Renal cortical epithelial cell (primary cell): Measurements from ENCODE around the gene PARP1. TPM values are rescaled to one million over a fixed set of nuclear protein-coding genes. Genes with fewer than 3 reads are reported as not detected.
A peak's percentile ranks its signal among the peaks of the same experiment; 100 is the strongest.
"Not testable (repeated sequence)": the region's sequence is repeated elsewhere in the genome, so short reads cannot be mapped to it uniquely, and the experiment has no call there.

ENCODE experiments used
- DNase-seq: peaks from one replicate; pipeline ENCODE4 v3.0.0-alpha.2; 2011; ENCODE audit warnings: low read depth
- total RNA-seq: library from RNA; depleted of rRNA; stranded (reverse); fragments of >200 nt; gene quantifications from 2 replicates; pipeline ENCODE4 v1.2.3, GENCODE V29; 2014

PARP1 gene
- total RNA-seq, 1 donor from 2014 or later = 127 TPM

DNA sequence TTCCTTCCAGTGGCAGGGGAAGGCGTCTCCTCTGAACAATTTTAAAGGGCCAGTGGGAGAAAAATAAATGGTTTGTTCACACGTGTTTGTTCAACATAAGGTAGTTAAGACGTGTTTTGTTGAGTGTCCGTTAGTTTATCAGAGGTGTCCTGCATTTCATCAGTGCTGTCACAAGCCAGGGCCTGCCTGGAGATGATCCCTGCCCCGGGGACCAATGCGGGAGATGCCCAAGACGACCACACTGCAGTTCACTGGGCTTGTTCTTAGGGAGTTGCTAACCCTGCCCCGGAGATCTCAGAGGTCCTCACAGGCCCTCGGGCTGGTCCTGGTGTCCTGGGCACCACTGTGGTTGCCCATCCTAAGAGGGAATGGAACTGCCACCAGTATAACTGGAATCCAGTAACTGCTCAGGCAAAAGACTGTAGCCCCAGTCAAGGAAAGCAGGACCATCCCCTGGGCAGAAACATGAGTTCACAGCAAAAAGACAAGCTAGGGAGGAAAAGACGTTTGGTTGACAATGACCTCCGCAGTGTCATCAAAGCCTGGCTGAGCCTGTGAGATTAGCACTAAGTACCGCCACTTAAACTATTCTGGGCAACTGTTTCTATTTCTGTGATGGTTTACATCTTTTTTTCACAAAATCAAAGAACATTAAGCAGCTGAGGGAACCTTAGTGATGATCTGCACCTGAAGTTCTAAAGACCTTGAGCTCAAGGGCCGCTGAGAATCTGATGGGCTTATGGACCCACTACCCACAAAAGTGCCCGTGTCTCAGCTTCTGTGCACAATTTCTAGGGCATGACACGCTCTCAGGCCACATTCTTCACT is 54.0 kb downstream of the PARP1 start:
- DNase-seq = no peak

DNA sequence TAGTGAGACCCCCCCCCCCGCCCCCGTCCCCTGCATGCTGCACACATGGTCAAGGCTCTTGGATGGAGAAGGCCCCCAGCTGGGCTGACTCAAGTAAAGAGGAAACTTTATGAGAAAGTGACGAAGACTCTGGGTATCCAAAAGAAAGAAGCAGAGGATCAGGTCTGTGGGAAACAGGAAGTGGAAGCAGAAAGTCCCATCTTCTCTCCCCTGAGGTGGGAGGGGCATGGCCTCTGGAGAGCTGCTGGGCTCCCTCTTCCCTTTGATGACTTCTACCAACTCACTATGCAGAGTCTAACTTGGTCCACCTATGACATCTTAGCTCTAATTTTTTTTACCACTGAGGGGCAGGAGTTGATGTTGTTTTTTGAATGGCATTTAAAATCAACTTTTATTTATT is 56.2 kb downstream of the PARP1 start:
- DNase-seq = no peak

DNA sequence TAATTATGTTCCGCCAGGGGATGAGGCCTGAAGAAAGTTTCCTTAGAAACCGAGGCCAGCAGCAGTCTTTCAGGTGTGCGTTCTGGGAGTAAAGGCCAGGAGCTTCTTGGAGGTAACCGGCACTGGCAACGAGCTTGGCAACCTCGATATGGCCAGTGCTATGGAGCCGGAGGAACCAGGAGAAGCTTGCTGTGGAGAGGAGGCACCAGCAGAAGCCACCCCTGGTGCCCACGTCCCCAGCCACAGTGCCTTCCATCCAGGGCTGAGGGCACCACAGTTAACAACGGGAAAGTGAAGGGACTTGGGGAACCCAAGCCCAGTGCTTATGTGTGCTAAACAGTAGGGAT is 57.4 kb downstream of the PARP1 start:
- no peak for DNase-seq

DNA sequence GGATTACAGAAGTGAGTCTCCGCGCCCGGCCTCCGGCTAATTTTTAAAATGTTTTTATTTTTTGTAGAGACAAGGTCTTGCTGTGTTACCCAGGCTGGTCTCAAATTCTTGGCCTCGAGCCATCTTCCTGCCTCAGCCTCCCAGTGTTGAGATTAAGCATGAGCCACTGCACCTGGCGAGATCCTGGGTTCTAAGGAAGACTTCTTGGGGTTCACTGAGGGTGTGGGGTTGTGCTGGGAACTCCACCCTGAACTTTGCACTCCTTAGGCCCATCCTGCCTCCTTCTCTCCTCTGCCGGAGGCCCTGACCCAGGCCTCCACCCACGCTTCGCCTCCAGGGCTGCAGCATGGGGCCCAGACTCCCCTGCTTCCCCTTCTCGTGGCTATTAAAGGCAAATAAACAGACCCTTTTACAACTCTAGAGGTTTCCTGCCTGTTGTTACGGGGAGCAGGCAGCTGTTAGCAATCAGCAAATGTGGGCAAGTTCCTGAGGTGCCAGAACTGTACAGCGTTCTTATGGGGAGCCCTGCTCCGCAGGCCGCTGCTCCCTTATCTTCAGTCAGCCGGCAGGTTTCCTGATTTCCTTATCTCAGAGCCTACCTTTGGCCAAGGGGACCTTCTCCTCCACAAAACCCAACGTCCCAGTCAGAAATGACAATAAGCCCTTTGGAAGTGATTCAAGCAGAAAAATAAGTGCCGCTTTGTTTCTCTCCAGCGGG is 57.9 kb downstream of the PARP1 start:
- no peak for DNase-seq

DNA sequence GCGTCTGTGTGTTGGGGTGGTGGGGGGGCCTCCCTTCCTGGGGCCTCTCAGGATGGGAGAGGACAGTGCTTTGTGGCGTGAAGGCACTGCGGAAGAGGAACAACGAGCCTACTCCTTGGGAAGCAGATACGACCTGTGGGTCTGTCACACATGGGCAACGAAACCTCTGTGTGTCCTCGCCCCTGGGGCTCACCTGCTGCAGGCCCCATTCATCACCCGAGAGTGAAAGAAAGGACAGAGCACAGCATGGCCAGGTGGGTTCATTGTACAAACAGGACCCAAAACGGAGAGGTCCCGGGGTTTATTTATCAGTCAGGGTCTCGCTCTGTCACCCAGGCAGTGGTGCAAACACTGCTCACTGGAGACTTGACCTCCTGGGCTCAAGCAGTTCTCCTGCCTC is 58.8 kb downstream of the PARP1 start:
- no peak for DNase-seq

DNA sequence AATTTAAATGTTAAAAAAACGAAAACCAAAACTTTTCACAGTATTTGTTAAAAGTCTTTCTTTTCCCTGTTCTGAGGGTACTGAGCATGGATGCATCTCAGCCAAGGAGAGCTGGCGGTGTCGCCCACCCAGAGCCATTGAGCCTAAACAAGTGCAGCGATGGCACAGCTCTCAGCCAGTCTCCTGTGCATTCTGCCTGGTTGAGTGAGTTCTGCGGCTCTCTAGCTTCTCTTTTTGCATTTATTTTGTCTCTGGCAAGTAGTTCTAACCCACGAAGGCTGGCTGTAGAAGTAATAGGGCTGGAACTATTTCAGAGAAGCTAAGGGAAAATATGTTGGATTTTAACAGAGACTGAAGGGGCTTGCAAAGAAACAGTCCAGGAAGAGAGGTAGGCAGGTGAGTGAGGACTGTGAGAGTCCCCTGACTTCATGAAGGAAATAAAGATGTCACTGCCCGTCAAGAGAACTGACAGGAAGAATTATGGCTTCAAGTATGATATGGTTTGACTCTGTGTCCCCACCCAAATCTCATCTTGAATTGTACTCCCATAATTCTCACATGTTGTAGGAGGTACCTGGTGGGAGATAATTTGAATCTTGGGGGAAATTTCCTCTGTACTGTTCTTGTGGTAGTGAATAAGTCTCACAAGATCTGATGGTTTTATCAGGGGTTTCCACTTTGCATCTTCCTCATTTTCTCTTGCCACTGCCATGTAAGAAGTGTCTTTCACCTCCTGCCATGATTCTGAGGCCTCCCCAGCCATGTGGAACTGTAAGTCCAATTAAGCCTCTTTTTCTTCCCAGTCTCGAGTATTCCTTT is 63.2 kb downstream of the PARP1 start:
- DNase-seq = no peak

DNA sequence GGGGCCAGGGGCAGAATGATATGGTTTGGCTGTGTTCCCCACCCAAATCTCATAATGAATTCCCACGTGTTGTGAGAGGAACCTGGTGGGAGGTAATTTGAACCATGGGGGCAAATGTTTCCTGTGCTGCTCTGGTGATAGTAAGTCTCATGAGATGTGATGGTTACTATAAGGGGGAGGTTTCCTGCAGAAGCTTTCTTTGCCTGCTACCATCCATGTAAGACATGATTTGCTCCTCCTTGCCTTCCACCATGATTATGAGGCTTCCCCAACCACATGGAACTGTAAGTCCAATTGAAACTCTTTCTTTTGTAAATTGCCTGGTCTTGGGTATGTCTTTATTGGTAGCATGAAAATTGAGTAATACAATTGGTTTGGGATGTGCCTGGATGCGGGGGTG is 65.2 kb downstream of the PARP1 start:
- no peak for DNase-seq

DNA sequence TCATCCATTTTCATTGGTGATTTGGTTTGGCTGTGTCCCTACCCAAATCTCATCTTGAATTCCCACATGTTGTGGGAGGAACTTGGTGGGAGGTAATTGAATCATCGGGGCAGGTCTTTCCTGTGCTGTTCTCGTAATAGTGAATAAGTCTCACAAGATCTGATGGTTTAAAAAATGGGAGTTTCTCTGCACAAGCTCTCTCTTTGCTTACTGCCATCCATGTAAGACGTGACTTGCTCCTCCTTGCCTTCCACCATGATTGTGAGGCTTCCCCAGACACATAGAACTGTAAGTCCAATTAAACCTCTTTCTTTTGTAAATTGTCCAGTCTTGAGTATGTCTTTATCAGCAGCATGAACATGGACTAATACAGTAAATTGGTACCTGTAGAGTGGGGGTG is 67.8 kb downstream of the PARP1 start:
- not testable (repeated sequence) for DNase-seq

DNA sequence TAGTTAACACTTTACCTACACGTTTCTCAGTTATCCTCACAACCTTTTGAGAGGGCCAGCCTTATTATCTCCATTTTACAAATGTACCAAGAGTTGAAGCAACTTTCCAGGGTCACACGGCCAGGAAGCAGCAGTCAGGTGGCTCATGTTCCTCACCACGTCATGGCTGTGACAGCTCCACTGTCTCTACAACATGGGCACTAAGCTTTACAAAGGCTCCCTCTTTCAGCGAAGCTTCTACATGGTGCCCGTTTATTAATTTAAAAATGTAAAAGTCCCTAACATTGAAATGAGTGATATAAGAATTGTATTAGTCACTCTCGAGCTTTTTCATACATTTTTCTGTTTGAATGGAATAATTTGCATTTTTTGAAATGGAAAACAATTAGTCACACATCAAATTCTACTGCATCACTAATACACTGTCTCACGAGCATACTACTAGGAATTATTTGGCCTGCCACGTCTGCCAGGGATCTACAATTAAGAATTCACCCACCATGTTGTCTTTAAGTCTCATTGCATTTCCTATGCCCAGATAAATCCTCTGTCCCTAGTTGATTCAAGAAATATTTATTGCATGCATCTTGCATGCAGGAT is 70.5 kb downstream of the PARP1 start:
- DNase-seq = no peak

DNA sequence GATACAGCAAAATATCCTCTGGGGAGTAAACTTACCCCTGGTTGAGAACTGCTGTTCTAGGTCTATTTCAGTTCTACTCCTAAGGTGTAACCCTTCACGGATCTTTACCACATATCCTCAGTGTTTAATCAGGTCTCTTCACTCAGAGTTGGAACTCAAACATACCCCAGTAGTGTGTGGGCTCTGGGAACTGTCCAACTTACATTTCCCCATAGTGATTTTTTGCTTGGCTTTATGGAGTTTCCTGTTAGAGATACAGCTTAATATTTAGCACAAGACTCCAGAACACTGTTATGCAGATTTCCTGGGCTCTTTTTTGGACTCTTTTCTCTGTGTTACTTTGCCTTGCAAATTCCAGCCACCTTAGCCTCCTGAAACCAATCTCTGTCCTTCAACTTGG is 72.2 kb downstream of the PARP1 start:
- no peak for DNase-seq

DNA sequence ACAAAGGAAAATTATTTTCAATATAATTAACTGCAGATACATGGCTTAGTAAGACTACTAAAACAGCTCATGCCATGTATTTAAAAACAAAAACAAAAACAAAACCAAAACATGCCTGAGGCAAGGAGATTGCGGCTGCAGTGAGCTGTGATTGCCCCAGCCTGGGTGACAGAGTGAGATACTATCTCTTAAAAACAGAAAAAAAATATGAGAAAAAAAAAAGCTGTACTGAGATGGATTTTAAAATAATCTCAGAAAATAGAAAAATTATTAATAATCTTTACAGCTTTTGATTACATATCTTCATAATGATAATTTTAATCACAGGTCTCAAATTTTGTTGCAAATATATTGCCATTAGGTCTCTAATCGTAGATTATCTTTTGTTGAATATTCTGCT is 74.9 kb downstream of the PARP1 start:
- DNase-seq = no peak

DNA sequence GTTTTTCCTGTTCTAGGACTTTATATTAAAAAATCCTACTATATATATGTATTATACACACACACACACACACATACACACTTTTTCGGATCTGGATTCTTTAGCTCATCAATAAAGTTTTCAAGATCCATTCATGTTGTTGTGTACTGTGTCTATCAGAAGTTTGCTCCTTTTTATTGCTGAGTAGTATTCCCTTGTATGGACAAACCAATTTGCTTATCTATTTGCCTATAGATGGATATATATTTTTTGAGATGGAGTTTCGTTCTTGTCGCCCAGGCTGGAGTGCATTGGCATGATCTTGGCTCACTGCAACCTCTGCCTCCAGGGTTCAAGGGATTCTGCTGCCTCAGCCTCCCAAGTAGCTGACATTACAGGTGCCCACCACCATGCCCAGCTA is 78.7 kb downstream of the PARP1 start:
- DNase-seq = no peak

DNA sequence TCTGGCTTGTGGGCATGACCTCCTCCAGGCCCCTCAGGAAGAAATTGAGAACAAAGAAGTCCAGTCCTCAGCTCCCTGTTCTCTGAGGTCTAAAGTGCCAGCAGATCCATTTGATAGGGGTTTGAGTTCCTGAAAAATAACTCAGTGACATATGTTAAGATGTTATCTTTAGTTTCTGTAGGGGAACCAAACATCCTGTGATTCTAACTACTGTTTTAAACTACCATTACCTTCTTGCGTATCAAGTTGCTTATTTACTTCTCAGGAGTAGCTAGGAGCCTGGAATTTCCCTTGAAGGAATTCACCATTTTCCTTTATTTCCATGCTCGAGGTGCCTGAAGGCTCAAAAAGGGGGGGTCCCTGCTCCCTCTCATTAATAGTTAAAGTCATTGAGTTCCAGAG is 80.1 kb downstream of the PARP1 start:
- DNase-seq = no peak

DNA sequence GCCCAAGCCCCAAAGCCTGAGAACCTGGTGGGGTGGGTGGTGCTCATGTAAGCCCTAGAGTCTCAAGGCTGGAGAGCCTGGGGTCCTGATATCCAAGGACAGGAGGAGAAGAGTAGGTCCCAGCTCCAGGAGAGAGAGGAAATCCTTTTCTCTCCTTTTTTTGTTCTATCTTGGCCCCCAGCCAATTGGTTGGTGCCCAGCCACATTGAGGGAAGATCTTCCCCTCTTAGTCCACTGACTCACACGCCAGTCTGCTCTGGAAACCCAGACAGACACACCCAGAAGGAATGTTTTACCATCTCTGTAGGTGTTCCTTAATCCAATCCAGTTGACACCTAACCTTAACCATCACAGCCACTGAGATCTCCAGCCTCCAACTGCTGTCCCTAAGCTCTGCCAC is 82.7 kb downstream of the PARP1 start:
- DNase-seq = peak; percentile 34

DNA sequence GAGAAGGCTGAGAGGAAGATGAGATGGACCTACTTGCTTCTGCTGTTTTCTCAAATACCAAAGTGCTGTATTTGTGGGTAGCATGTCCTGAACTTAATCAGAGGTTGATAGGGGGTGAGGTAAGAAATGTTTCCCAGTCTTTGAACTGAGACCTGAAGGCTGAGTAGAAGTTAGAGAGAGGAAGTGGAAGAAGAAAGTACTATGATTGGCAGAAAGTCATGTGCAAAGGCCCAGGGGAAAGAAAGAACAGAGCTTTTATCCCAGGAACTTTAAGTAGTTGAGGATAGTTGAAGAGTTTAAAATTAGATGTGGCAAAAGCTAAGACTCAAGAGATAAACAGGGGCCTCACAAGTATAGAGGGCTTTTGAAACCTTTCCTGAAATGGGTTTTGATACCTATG is 83.4 kb downstream of the PARP1 start:
- no peak for DNase-seq

DNA sequence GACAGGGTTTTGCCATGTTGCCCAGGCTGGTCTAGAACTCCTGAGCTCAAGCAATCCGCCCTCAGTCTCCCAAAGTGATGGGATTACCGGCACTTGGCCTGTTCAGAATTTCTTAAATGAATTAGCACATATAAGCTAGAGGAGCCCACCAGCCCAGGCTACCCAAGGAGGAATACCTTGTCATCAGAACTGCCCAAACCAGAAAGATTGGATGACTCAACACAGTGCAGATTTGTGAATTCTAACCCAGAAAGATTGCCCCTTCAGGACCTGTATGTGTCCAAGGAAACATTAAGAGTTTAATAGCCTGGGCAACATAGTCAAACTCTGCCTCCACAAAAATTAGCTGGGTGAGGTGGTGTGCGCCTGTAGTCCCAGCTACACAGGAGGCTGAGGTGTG is 84.9 kb downstream of the PARP1 start:
- DNase-seq = no peak

DNA sequence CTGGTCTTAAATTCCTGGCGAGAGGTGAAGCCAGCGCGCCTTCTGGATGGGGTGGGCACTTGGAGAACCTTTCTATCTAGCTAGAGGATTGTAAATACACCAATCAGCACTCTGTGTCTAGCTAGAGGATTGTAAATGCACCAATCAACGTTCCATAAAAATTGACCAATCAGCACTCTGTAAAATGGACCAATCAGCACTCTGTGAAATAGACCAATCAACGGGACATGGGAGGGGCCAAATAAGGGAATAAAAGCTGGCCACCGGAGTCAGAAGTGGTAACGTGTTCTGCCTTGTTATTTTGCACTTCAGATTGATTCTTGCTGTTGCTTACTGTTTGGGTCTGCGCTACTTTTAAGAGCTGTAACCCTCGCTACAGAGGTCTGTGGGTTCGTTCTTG is 87.0 kb downstream of the PARP1 start:
- no peak for DNase-seq

DNA sequence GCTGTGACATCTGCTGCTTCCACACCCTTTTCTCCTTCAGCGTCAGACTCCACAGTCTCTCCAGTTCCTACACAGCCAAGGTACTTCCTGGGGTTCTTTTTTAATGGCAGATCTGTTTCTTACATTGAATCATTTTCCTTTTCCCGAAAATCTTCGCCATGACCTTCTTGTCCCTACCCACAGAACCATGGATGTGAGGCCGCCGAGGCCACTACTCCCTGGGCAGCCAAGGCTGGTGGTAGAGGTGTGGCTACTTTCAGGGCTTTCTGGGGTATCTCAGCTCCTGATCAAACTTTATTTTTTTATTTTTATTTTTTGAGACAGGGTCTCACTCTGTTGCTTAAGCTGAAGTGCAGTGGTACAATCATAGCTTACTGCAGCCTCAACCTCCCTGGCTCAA is 89.4 kb downstream of the PARP1 start:
- no peak for DNase-seq

DNA sequence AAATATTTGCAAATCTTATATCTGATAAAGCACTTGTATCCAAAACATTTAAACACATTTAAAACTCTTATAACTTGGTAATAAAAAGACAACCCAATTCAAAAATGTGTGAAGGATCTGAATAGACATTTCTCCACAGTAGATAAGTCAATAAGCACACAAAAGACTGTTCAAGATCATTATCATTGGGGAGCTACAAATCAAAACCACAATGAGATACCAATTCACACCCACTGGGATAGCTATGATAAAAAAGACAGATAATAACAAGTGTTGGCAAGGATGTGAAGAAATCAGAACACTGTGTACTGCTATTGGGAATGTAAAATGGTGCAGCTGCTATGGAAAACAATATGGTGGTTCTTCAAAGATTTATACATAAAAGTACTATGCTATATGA is 93.8 kb downstream of the PARP1 start:
- no peak for DNase-seq

DNA sequence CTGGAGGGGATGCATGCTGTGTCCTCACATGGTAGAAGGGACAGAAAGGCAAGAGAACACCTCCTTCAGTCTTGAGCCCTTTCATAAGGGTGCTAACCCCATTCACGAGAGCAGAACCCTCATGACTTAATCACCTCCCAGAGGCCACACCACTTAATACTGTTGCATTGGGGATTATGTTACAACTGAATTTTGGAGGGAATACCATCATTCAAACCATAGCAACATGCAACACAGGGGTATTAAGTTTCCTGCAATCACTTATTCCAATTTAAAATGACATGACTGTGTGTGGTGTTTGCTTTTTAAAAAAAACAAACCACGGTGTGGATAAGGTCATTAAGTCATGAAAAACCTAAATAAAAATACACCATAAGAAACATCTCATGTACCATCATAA is 95.8 kb downstream of the PARP1 start:
- DNase-seq = no peak

DNA sequence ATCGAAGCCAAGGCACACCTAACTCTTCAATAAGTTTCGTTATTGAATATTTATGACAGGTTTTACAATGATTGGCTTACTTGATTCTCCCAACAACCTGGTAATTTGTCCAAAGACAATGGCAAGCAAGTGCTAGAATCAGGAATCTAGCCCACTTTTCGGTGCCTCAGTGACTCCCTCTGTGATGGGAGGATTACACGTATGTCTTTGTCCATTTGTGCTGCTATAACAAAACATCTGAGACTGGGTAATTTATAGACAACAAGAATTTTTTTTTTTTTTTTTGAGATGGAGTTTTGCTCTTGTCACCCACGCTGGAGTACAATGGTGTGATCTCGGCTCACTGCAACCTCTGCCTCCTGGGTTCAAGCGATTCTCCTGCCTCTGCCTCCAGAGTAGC is 96.5 kb downstream of the PARP1 start:
- no peak for DNase-seq
